Measurements from ENCODE around the gene NKD2.

- TF ChIP-seq CTCF (conservative IDR thresholded peaks at IDR 0.05), result no peak
- no peak for TF ChIP-seq ZFX (IDR thresholded peaks at IDR 0.05)
Observed at GRCh38 chr5:978054-978453, 30.5 kb upstream of the NKD2 start.

All from C4-2B (cell line).